KOPT-K1 (cell line): Measurements from ENCODE around the gene LAMC3.

Experiments
- H3K27ac ChIP-seq: fragments of 200-600 bp; sonication (generic); 2 replicates; pipeline ENCODE4 v1.5.1; 2016; ENCODE audit warnings: antibody characterized with exemption, mild to moderate bottlenecking, low read depth, low read length; ENCODE audit not compliant: poor library complexity, severe bottlenecking
- H3K36me3 ChIP-seq: fragments of 200-600 bp; sonication (generic); 2 replicates; pipeline ENCODE4 v1.5.1; 2017; ENCODE audit warnings: antibody characterized with exemption, mild to moderate bottlenecking, low read length, moderate library complexity; ENCODE audit not compliant: insufficient read depth
- H3K9me3 ChIP-seq: fragments of 200-600 bp; sonication (generic); 2 replicates; pipeline ENCODE4 v1.5.1; 2017; ENCODE audit warnings: antibody characterized with exemption, low read length, mild to moderate bottlenecking; ENCODE audit not compliant: insufficient read depth, poor library complexity, severe bottlenecking

LAMC3 gene

DNA sequence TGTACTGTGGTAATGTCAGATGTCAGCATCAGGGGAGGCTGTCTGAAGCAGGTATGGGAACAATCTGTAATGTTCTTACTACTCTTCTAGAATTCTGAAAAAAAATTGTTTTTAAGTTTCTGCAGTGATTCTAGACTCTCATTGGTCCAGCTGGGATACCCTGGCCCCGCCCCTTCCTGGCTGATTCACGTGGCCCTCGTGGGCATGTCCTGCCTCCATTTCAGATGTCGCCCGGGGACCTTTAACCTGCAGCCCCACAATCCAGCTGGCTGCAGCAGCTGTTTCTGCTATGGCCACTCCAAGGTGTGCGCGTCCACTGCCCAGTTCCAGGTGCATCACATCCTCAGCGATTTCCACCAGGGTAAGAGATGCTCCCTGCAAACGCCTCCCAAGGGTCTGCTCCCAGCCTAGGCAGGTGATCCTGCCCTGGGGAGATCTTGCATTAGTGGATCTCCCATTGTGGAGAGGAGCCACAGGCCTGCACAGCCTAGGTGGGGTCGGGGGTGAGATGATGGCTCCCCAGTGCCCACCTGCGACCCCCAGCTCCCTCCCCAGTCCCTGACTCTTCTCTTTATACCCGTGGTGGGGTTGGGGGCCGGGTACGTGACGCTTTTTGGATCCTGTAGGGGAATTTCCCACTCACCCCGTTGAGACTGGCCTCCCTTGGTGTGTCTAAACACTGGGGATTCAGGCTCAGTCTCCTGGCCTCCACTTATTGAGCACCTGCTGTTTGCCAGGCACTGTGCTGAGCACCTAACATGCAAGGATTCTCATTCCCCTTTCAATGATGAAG is 36.5 kb downstream of the LAMC3 start:
- no peaks in the 10 kb centered on the region for H3K36me3 ChIP-seq
- H3K27ac ChIP-seq = no peak overlapping the region
- no peaks in the 10 kb centered on the region for H3K9me3 ChIP-seq

DNA sequence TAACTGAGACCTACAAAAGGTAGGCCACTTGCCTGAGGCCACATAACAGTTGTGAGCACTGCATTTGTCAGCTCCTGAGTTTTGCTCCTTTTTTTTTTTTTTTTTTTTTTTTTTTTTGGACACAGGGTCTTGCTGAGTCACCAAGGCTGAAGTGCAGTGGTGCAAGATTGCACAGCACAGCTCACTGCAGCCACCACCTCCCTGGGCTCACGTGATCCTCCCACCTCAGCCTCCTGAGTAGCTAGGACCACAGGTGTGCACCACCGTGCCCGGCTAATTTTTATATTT is 37.1 kb downstream of the LAMC3 start:
- no peaks in the 10 kb centered on the region for H3K9me3 ChIP-seq
- no peak overlapping the region for H3K27ac ChIP-seq
- no peaks in the 10 kb centered on the region for H3K36me3 ChIP-seq

DNA sequence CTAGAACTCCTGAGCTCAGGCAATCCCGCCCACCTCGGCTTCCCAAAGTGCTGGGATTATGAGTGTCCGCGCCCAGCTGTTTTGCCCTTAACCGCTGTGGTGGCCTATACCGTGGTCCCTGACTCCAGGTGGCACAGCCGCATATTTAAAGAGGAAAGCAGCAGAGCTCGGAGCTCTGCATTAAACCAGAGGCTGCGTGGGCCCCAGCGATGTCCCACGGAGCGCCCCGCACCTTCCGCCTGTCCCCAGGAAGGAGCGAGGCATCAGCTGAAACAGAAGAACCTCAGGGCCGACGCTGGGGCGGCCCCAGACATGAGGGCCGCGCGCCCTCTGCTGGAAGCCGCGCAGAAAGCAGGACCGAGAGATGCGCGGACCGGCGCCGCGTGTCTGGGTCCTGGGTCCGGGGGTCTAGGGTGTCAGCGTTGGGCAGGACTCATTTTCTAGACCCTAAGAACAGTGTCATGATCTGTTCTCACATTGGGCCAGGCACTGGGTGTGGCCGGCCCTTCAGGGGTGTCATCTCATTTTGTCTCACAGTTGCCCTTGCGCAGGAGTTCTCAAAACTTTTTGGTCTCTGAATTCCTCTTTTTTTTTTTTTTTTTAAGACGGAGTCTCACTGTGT is 37.7 kb downstream of the LAMC3 start:
- no peak overlapping the region for H3K27ac ChIP-seq
- no peaks in the 10 kb centered on the region for H3K9me3 ChIP-seq
- no peaks in the 10 kb centered on the region for H3K36me3 ChIP-seq

DNA sequence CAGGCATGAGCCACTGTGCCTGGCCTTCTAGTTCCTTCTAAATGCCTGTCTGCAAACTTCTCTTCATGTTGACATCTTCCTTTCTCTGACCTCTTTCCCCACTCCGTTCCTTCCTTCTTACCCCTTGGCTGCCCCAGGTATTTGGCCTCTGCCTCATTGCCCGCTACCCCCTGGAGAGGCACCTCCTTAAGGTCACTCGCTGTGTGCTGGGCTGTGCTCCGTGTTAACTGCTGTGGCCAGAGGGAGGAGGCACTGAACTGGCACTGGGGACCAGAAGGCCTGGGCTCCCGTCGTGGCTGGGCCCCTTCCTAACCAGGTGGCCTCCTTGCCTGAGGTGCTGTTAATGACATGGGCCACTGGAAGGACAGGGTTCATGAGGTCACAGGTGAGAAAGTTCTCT is 39.4 kb downstream of the LAMC3 start:
- Histone ChIP-seq H3K27ac (no peak overlapping the region), H3K9me3 (no peaks in the 10 kb centered on the region), H3K36me3 (no peaks in the 10 kb centered on the region)

DNA sequence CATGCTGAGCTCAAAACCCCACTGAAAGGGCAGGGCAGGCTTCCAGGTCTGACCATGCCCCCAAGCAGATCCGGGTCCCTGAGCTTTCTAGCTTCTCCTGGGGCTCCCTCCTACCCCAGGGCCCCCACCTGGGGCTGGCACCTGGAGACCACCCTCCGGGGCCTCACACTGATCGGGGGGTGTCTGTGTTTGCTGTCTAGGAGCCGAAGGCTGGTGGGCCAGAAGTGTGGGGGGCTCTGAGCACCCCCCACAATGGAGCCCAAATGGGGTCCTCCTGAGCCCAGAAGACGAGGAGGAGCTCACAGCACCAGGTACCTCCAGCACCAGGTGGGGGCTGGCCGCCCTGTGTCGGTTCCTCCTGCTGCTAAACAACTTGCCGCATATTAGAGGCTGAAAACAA is 39.8 kb downstream of the LAMC3 start:
- no peaks in the 10 kb centered on the region for H3K9me3 ChIP-seq
- no peak overlapping the region for H3K27ac ChIP-seq
- no peaks in the 10 kb centered on the region for H3K36me3 ChIP-seq

DNA sequence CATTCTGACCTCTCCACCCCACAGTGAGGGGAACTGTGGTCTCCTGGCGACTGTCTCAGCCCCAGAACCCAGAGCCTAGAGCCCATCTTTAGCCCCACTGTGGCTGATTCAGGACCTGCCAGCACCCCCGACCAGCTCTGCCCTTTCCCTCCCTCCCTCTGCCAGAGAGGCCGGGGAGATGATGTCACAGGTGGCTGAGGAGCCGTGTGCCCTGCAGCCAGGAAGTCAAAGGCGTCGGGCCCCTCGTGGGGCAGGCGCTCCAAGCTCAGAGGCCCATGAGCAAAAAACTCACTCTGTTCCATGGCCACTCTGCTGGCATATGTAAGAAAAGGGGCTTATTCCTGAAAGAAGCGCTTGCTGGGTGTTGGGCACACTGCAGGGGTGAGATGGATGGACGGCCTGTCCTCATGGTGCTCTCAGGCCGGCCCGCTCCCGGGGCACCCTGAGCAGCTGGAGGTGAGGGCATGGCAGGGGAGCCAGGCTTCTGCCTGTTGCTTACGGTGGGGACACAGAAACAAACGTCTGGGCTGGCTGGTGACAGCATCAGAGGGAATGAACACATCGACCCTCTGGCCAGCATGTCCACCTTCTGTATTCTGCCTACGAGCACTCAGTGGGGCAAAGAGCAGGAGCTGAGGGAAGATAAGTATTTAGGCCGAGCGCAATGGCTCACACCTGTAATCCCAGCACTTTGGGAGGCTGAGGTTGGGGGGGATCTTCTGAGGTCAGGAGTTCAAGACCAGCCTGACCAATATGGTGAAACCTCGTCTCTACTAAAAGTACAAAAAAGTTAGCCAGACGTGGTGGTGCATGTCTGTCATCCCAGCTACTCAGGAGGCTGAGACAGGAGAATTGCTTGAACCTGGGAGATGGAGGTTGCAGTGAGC is 41.1 kb downstream of the LAMC3 start:
- Histone ChIP-seq H3K36me3 (no peaks in the 10 kb centered on the region), H3K9me3 (no peaks in the 10 kb centered on the region), H3K27ac (no peak overlapping the region)

DNA sequence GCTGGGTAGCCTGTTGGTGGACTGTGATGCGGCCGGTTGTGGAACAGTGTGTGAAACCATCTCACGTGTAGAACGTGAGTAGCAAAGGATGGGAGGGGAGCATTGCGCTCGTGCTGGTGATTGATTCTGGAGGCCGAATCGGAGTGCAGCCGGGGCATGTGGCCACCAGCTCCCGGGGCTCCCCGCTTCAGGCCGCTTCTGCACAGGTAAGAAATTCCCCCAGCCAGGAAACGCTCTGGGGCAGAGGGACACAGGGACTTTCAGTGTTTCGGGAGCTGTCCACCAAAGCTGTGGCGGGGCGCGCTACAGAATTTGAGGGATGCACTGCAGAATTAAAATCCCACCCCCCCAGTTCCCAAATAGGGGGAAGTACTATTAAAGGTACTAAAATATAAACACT is 41.9 kb downstream of the LAMC3 start:
- Histone ChIP-seq H3K9me3 (no peaks in the 10 kb centered on the region), H3K27ac (no peak overlapping the region), H3K36me3 (no peaks in the 10 kb centered on the region)

DNA sequence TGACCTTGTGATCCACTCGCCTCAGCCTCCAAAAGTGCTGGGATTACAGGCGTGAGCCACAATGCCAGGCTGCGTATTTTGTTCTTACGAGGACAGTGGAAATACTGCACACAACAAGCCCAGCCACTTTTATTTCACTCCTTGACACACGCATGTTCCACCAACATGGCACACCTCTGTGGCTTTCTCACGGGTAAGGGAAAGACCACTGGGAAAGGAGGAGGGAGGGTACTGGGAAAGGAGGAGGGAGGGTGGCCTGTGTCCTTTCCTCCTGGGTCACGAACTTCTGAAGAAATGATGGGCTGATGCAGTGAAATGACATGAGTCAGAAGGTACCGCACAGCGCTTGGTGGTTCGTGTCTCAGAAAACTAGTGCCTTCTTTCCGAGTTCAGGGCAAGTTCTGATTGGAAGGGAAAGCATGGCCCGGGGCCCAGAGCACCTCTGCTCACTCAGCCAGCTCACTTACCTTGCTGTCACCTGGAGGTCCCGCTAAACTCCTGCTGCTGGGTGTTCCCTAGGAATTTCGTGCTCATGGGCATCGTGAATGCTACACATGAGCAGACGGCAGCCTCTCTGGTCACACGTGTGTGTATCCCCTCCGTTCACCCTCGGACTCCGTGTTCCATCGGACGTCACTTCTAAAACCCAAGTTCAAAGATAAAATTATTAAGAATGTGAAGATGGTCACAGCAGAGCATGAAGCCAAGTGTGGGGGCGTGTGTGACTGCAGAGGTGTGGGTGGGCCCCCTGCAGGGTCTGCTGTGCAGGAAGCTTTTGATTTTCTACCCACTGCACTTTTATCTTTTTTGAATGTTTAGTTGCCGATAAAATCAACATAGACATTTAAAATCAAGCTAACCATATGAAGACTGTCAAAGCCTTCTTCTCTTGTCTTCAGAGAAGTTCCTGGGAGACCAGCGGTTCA is 42.9 kb downstream of the LAMC3 start:
- Histone ChIP-seq H3K36me3 (no peaks in the 10 kb centered on the region), H3K27ac (no peak overlapping the region), H3K9me3 (no peaks in the 10 kb centered on the region)

DNA sequence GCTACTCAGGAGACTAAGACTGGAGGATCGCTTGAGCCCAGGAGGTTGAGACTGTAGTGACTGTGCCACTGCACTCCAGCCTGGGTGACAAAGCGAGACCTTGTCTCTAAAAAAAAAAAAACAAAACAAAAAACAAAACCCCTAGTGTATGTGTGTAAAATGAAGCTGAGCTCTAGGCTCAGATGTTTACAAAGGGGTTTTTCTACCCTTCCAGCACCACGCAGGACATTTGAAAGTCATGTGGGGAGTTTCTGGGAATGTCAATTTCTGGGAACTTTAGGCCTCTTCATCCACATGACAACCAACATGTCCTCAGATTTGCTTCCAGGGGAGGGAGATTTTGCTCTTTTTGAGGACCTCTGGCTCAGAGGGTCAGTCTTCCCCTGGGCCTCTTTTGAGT is 44.9 kb downstream of the LAMC3 start:
- no peak overlapping the region for H3K27ac ChIP-seq
- no peaks in the 10 kb centered on the region for H3K9me3 ChIP-seq
- H3K36me3 ChIP-seq = no peaks in the 10 kb centered on the region

DNA sequence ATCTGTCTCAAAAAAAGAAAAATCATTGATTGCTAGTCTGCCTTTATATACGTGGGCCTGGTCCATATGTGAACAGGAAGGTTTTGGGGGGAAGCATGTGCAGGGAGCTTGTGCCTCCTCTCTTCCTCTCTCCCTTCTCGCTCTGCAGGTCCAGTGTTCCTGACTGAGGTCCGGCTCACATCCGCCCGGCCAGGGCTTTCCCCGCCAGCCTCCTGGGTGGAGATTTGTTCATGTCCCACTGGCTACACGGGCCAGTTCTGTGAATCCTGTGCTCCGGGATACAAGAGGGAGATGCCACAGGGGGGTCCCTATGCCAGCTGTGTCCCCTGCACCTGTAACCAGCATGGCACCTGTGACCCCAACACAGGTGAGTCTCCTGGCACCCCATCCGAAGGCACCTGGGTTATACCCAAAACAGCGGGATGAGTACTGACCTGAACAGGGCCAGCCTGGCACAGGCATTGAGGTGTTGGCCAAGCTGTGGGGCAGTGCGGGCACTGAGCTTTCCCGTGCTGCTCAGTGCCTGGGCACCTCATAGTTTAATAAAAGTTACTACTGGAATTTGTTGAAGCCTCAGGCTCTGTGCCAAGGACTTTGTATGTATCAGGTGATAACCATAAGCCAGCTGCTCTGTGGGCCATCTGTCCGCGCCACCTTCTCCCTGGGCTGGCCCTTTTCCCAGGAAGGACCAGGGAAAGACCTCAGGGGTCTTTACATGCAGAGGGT is 48.0 kb downstream of the LAMC3 start:
- Histone ChIP-seq H3K27ac (no peak overlapping the region), H3K36me3 (no peaks in the 10 kb centered on the region), H3K9me3 (no peaks in the 10 kb centered on the region)

DNA sequence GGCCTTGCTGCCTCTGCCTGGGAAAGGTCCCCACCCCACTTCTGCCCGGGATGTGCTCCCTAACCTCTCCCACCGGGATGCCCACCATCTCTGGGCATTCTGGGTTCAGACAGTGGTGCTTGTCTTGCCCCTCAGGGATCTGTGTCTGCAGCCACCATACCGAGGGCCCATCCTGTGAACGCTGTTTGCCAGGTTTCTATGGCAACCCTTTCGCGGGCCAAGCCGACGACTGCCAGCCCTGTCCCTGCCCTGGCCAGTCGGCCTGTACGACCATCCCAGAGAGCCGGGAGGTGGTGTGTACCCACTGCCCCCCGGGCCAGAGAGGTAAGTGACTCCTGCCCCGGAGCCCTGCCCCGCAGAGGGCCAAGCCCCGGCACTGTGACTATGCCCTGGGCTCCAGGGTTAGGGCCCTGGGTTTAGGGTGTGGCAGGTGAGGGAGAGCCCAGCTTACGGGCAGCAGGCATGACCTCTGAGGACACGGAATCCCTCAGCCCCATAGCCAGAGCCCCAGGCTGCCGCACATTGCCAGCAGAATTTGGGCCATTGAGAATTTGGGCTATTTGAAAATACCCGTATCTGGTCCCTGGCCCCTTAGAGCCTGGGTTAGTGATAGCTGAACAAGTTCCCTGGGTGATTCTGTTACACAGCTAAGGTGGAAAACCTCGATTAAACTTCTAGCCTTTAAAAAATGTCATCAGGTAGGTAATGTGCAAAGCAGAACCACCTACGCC is 52.1 kb downstream of the LAMC3 start:
- H3K27ac ChIP-seq = no peak overlapping the region
- no peaks in the 10 kb centered on the region for H3K9me3 ChIP-seq
- H3K36me3 ChIP-seq = no peaks in the 10 kb centered on the region

DNA sequence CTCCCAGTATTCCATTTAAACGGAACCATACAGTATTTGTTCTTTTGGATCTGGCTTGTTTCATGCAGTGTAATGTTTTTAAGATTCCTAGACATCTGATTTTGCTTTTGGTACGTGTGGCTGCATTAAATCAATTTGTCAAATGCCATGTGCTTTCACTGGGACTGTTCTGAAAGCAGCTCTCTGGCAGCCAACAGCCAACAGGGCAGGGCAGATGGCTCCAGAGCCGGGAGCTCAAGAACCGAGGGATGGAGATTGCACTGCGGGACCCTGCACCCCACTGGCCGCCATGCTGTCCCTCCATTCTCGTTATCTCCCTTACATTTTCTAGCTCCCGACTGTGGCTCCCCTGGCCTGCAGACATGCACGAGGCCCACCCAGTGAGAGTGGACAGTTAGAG is 54.0 kb downstream of the LAMC3 start:
- no peak overlapping the region for H3K27ac ChIP-seq
- H3K36me3 ChIP-seq = no peaks in the 10 kb centered on the region
- no peaks in the 10 kb centered on the region for H3K9me3 ChIP-seq

DNA sequence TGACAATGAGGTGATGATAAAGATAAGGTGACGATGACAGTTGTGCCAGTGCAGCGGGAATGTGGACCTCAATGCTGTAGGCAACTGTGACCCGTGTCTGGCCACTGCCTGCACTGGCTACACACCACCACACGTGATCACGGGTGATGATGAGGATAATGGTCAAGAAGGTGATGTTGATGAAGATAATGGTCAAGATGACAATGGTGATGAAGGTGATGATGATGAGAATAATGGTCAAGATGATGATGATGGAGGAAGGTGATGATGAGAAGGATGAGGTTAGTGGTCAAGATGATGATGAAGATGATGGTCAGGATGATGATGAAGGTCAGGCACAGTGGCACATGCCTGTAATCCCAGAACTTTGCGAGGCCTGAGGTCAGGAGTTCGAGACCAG is 56.6 kb downstream of the LAMC3 start:
- Histone ChIP-seq H3K27ac (no peak overlapping the region), H3K9me3 (no peaks in the 10 kb centered on the region), H3K36me3 (no peaks in the 10 kb centered on the region)

DNA sequence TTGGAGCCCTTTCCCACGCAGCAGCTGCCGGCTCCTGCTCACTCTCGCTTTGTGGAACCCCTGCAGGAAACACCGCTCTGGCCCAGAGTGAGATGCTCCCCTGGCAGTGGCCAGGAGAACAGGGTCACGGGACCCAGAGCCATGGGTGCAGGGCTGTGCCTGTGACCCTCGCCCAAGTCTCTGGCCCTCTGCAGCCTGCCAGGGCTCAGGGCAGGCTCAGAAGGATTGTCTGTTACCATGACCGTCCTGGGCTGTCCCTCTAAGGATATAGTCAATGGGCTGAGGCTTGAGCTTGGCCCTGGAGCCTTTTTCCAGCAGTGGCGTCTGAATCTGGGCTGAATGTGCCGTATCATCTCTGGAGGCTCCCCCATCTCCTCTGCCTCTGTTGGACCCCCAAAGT is 58.7 kb downstream of the LAMC3 start:
- H3K27ac ChIP-seq = no peak overlapping the region
- H3K36me3 ChIP-seq = no peaks in the 10 kb centered on the region

More for the DNA sequence above, 58.7 kb downstream of the LAMC3 start:
- no peaks in the 10 kb centered on the region for H3K9me3 ChIP-seq
